Ramos (cell line): ENCODE results near the gene HDGFL2.

ENCODE experiments used
- in situ Hi-C: fragments of 300-500 bp; cut with MboI; formaldehyde crosslinking; loops from one replicate; pipeline ENCODE4 v1.14.3; 2022; ENCODE audit warnings: low sequenced_read_pairs; ENCODE audit not compliant: unreplicated experiment

Gene HDGFL2

DNA sequence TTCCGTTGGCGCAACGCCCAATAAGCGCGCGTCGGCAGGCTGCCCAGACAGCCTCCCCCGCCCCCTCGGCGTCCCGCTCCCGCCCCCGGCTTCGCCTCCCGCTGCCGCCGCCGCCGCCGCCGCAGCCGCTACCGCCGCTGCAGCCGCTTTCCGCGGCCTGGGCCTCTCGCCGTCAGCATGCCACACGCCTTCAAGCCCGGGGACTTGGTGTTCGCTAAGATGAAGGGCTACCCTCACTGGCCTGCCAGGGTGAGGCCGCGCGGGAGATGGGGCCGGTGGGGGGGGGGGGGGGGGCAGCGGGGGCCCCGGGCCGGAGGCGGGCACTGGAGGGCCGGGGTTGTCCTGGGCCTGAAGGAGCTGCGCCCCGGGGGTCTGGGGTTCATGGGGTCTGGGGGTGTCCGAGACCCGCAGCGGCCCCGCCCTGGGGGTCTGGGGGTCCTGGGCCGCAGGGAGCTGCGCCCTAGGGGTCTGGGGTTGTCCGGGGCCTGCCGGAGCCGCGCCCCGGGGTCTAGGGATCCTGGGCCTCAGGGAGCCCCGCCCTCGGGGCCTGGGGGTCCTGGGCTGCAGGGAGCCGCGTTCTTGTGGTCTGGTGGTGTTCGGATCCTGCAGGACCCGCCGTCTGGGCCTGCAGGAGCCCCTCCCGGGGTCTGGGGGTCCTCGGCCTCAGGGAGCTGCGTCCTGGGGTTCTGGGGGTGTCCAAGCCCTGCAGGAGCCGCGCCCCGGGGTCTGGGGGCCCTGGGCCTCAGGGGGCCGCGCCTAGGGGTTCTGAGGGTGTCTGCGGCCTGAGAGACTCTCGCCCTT lies at the start of gene HDGFL2:
TSS of gene HDGFL2 (plus strand) at position 124 of the 801 bp plus-strand sequence. CDS start at position 178, 54 bp downstream.
- in situ Hi-C loops = no loop called here

DNA sequence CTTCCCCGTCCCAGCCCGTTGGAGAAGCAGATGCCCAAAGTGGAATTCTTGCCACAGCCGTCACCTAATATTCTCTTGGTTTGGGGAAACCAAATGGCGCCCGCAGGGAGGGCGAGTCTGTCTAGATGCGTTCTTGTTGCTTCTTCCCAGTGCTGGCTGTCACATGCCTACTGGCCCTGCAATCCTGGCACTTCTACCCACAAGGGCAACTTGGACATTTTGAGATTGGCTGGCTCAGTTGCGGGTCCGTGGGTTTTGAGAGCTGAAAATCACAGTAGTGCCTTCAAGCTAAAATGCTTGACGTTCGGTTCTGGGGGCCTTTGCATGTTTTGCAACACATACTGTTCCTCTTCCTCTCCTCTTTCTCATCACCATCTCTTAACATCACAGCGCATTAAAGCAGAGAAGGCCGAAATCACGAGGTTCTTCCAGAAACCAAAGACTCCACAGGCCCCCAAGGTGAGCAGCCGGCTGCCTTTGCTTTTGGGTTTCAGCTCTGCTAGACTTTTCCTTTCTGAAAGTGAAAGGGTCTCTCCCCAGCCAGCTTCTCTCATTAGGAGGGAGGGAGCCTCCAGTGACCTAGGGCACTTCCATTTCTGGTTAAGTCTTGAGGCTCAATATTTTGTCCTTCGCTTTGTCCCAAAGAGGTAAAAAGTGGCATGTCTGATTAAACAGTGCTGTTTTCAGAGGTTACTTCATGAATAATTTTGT lies 48.5 kb upstream of the HDGFL2 start:
- in situ Hi-C loops = no loop called here

DNA sequence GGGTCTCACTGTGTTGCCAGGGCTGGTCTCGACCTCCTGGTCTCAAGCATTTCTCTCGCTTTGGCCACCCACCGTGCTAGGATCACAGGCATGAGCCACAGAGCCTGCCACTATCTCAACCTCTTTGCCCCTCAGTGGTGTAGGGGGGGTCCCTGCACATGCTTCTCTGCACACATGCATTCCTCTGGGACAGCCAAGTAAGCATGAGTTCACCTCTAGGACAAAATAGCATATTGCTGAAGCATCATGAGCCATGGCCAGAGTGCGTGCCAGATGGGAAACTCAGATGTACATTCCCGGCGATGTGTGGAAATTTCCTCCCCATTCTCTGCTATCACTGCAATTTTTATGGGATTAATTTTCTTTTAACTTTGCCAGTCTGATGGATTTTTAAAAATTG lies 46.6 kb upstream of the HDGFL2 start:
- in situ Hi-C loops = no loop called here

DNA sequence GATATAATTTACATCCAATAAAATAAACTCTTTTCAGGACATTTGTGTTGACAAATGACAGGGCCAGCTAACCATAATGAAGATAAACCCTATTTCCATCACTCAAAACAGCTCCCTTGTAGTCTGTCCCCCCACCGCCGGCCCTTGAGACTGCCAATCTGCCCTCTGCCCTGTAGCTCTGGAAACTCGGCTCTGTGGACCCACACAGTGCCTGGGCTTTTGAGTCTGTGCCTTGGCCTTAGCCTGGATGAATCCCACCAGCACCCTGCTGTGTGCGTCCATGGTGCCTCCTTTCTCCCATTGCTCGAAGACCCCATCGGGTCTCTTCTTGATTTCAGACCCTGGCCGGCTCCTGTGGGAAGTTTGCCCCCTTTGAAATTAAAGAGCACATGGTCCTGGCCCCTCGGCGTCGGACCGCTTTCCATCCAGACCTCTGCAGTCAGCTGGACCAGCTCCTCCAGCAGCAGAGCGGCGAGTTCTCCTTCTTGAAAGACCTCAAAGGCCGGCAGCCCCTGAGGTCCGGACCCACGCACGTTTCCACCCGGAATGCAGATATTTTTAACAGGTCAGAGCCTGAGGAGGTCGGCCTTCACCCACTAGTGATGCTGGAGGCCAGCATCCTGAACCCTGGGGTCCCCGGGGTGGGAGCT lies 43.6 kb upstream of the HDGFL2 start:
- in situ Hi-C loops = no loop called here

DNA sequence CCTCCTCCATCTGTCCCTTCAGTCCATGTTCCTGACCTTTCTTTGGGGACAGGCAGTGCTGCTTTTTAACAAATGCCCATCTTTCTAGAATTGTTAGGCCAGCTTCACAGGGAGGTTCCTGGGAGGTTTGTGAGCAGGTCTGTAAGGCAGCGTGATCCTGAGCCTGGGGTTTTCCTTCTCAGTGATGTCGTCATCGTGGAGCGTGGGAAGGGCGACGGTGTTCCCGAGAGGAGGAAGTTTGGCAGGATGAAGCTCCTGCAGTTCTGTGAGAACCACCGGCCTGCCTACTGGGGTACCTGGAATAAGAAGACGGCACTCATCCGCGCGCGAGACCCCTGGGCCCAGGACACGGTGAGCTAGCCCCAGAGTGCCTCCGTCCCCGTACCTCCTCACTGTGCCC lies 42.8 kb upstream of the HDGFL2 start:
- in situ Hi-C loops = no loop called here

DNA sequence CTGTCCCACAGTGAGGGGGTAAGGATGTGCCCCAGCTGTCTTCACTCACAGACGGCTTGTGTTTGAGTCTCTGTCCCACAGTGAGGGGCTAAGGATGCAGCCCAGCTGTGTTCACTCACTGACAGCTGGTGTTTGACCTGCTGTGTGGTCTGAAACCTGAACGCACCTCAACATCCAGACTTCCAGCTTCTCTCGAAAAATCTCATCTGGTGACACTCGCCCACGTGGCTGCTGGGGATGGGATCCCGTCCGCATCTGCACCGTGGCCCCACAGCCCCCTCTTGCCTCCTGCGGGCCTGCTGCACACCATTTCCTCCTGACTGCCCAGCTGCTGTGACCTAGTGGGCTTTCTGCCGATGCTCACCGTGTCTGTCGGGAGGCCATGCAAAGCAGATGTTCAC lies 42.3 kb upstream of the HDGFL2 start:
- in situ Hi-C loops = no loop called here

DNA sequence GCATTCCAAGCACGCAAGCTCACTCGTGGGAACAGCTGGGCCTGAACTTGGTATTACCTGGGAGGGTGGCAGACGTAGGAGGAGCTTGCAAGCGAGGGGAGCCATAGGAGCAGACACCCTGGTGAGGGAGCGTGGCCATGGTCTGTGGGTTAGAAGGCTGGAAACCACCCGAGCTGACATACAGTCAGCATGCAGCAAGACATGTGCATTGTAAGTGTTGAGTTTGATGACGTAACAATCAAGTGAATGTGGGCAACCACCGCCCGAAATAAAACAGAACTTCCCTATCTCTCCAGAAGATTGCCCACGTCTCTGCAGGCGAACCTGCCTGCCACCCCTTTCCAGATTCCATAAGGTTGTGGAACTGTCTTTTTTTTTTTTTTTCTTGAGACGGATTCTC lies 41.3 kb upstream of the HDGFL2 start:
- in situ Hi-C loops = no loop called here

DNA sequence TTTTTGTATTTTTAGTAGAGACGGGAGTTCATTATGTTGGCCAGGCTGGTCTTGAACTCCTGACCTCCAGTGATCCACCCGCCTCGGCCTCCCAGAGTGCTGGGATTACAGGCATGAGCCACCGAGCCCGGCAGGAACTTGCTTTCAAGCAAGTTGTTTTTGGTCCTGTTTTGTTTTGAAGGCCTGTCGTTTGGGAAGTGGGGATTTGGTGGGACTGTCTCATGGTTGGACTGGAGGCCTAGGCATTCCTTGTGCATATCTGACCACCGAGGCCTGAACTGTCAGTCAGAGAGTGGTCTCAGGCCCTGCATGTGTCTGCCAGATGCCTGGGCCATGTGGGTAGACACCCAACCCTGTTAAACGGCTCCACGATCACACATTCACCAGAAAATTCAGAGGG lies 40.8 kb upstream of the HDGFL2 start:
- in situ Hi-C loops = no loop called here

DNA sequence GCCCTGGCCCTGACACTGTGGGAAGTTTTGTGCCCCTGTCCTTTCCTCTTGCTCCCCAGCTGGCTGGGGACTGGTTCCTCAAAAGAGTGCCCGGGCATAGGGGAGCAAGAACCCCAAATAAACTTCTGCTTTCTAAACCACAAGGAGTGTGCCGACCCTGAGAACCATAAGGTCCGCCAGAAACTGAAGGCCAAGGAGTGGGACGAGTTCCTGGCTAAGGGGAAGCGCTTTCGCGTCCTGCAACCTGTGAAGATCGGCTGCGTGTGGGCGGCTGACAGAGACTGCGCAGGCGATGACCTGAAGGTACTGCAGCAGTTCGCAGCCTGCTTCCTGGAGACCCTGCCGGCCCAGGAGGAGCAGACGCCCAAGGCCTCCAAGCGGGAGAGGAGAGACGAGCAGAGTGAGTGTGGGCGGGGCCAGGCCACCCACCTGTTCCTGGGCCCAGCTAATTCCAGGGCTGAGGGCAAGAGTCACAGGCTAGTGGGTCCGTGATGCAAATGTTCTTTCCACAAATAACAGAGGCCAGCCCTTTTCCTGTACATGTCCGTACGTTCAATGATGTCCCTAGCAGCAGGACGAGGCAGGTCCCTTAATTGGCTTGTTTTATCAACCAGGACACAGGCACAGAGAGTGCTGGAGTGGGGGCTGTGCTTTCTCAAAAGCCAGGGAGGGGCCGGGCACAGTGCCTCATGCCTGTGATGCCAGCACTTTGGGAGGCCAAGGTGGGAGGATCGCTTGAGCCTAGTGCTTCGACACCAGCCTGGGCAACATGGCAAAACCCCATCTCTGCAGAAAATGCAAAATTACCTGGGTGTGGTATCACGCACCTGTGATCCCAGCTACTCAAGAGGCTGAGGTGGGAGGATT lies 40.1 kb upstream of the HDGFL2 start:
- in situ Hi-C loops = no loop called here

DNA sequence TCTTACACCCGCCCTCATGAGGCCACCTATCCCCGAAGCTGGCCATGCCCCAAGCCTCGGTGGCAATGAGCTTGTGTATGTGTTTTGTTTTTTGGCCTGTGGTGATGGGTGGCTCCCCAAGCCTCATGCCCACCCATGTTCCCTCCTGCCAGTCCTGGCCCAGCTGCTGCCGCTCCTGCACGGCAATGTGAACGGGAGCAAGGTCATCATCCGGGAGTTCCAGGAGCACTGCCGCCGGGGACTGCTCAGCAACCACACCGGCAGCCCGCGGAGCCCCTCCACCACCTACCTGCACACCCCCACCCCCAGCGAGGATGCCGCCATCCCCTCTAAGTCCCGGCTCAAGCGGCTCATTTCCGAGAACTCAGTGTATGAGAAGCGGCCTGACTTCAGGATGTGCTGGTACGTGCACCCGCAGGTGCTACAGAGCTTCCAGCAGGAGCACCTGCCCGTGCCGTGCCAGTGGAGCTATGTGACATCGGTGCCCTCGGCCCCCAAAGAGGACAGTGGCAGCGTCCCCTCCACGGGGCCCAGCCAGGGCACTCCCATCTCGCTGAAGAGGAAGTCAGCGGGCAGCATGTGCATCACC lies 39.1 kb upstream of the HDGFL2 start:
- in situ Hi-C loops = no loop called here

DNA sequence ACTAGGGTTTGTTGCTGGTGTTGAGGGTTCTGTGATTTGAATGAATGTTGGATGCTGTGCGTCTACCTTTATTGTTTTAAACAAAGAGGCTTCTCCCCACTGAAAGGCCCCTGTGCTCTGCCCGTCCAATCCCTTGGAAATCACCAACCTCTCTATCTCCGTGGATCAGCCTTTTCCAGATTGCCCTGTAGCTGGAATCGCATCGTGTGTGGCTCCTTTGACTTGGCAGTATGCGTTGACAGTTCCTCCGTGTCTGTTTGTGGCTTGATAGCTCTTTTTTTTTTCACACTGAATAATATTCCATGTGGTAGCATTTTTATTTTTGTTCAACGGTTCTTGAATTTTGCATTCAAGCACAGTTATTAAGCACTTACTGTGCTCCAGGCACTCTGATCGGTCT lies 37.7 kb upstream of the HDGFL2 start:
- in situ Hi-C loops = no loop called here

DNA sequence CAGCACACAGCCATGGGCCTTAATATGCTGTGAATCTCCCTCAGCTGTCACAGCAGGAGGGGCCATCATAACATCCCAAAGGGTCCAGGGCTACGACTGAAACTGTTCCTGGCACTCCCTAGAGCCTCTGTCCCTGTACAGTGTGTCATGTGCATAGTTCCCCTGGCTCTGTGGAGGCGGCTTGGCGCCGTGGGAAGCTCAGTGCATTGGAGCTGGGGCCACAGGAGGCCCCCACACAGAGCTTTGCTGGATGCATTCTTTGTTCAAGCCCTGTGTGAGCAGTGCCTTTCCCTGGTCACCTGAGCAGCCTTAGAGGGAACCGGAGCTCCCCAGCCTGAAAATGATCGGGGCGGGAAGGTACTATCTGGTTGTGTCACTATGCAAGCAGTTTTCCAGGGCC lies 35.9 kb upstream of the HDGFL2 start:
- in situ Hi-C loops = no loop called here

DNA sequence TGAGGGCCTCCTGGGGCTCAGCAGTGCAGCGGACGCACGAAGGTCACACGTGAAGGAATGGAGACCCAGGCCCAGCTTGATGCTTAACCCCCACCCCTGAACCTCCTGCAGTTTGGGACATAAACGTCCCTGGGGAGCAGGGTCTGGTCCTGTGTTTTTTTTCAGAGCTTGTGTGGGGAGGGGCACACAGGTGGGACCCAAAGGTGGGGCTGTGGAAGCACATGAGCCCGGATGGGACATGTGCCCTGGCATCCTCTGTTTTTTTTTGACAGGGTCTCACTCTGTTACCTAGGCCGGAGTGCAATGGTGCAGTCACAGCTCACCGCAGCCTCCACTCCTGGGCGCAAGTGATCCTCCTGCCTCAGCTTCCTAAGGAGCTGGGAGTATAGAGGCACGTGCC lies 35.0 kb upstream of the HDGFL2 start:
- in situ Hi-C loops = no loop called here

DNA sequence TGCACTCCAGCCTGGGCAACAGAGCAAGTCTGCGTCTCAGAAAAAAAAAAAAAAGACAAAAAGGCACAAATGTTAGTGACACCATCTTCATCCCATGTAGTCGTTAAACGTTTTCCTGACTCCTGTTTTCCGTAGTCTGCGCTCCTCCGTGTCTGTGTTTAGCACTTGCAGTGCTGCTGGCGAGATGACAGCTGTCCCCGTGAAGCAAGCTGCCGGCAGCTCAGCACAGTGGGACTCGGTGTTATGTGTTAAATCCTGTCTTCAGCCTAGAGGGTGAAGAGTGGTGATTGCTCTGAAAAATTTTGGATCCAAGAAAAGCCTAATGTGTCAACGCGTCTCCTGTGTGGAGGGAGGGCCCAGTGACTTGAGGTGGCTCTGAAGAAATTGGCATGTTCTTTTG lies 32.9 kb upstream of the HDGFL2 start:
- in situ Hi-C loops = no loop called here

DNA sequence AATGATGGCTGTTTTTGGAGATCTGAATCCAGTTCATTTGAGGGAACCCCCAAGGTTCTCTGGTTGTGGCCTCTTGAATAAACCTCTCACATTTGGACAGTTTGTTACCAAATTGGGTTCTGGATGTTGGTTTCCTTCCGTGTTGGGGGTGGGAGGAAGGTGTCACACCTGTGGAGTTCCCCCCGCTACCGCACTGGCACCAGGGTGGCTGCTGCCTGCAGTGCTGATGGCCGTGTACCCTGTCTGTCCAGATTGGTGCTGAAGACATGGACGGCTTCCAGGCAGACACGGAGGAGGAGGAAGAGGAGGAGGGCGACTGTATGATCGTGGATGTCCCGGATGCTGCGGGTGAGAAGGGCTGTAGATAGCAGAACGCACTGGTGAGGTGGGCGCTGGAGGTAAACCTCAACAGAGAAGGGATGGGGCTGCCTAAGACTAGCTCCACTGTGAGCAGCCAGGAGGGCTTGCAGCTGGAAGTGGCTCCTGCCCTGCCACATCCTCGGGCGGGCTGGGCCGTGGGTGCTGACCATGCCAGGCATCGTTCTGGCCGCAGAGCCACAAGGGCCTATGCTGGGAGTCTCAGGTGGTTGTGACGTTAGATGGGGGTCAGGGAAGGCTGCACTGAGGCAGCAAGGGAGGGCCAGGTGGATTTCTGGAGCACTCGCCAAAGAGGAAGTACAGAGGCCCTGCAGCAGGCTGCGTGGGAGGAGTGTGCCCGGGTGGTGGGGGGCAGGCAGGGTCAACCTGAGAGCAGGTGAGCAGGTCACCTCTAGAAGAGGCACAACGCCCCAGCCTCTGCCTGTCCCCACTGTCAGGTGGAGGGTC lies 29.9 kb upstream of the HDGFL2 start:
- in situ Hi-C loops = no loop called here

DNA sequence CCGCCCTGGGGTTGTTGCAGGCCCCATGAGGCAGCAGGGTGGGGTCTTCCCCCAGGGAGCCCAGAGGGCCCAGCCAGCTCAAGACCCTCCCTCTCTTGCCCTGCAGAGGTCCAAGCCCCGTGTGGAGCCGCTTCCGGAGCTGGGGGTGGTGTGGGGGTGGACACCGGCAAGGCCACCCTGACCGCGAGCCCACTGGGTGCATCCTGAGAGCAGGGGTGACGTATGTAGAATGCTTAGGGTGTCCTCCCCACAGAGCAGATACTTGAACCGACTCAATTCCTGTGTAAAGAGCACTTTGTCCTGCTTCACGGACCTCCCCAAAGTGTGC lies 29.3 kb upstream of the HDGFL2 start:
- in situ Hi-C loops = no loop called here

DNA sequence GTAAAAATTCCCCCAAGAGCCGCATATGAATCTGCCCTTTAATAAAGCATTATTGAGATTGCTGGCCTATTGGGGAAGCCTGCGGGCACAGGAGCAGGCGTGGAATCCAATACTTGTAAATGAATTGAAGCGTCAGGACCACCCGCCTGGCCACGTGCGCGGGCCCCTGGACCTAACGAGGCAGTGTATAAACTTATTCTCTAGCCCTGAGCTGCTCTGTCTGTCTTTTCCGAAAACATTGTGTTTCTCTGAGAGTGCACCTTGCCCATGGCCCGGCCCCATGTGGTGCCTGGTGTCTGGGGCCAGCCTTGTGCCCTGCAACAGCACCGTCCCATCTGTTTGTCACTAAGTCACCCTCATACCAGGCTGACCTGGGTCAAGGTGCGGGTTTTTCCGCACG lies 28.9 kb upstream of the HDGFL2 start:
- in situ Hi-C loops = no loop called here

DNA sequence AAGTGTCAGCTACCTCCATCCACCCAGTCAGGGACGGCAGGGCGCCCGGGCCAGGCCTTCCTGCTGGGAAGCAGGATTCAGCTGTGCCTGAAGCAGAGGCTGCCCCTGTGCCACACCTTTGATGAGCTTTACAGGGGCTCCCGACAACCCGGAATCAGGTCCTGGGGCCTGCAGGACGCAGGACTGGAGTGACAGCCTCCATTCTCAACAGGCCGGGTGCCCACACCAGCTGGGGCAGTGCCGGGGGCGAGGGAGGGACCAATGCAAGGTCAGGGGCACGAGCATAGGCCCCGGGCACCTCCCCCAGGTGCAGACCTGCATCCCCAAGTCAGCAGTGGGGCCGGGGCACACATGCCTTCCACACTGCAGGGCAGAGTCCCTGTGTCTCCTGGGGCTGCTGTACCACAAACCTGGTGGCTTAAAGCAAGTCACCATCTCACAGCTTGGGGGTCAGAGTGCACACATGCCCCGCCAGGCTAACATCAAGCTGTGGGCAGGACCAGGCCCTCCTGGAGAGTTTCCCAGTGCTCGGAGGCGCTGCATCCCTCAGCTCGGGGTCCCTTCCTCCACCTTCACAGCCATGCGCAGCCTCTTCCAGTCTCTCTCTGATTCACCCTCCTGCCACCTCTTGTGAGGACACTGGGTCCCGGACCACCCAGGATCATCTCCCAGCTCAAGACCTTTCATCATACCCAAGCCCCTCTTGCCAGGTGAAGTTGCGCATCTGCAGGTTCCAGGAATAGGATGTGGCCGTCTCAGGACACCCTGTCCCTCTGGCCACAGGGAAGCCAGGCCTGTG lies 27.9 kb upstream of the HDGFL2 start:
- in situ Hi-C loops = no loop called here
